K562 (cell line): Measurements from ENCODE around the gene WTAP. TPM values are rescaled to one million over a fixed set of nuclear protein-coding genes. Genes with fewer than 3 reads are reported as not detected.

Source experiments
- ATAC-seq: fragments of 200-7000 bp; cut with Tn5 transposase; 3 replicates; pipeline ENCODE4 v1.9.1; 2020; ENCODE audit warnings: moderate library complexity
- BruUV-seq: library from RNA; stranded (reverse); fragments of 400-500 nt; replicated peaks from 2 replicates; lab custom pipeline; 2021; lab: Mats Ljungman, UMichigan
- CTCF ChIA-PET: fragments of 300-600 bp; formaldehyde crosslinking; extraction: SDS; loops from one replicate; lab custom pipeline; 2021; ENCODE audit warnings: low intra/inter-chr PET ratio; lab: Yijun Ruan, JAX
- POLR2A ChIA-PET: fragments of 300-600, 350-650 bp; sonication (Branson Sonifier 250); formaldehyde crosslinking; extraction: SDS; loops from one replicate; lab custom pipeline; 2021; ENCODE audit warnings: antibody characterized with exemption, inconsistent platforms; lab: Yijun Ruan, JAX
- DNase-seq, 4 experiments: peaks; one replicate each; pipeline versions ENCODE4 v3.0.0 to v3.0.0-alpha.2; 2011 to 2018; ENCODE audit warnings: low spot score in 3 of 4, mixed read lengths in 3 of 4; ENCODE audit errors: extremely low read depth in 1 of 4
- FAIRE-seq: peaks from 2 replicates; lab custom pipeline; 2011; peaks lifted over from hg19 to GRCh38; lab: Jason Lieb, UNC
- H2AFZ ChIP-seq: 2 replicates; pipeline ENCODE4 v1.6.0; 2011; ENCODE audit warnings: low read depth, low read length, control low read depth, inconsistent platforms
- H3K27ac ChIP-seq: fragments of 200-600 bp; 3 replicates; pipeline ENCODE4 v1.8.0; 2011; ENCODE audit warnings: low read depth, mild to moderate bottlenecking, control low read depth, inconsistent platforms, low read length, moderate library complexity, mixed read lengths; ENCODE audit errors: extremely low read depth
- H3K27me3 ChIP-seq, 2 experiments: fragments of 300-600 bp in 1 of 2; 2 replicates in 1 of 2; 3 replicates in 1 of 2; pipeline versions ENCODE4 v1.6.0 to v1.8.0; 2011; ENCODE audit warnings: inconsistent platforms in 2 of 2, low read length in 2 of 2, mild to moderate bottlenecking in 1 of 2, mixed read lengths in 1 of 2, moderate library complexity in 1 of 2; ENCODE audit not compliant: control insufficient read depth in 2 of 2, insufficient read depth in 2 of 2
- H3K36me3 ChIP-seq: fragments of 300-600 bp; 3 replicates; pipeline ENCODE4 v1.8.0; 2011; ENCODE audit warnings: mild to moderate bottlenecking, low read length, inconsistent platforms; ENCODE audit not compliant: control insufficient read depth, insufficient read depth
- H3K4me1 ChIP-seq, 2 experiments: fragments of 200-600 bp in 1 of 2; replicated peaks in 1 of 2; 2 replicates in 1 of 2; 3 replicates in 1 of 2; pipeline versions ENCODE4 v1.5.1 to v1.8.0; 2011; ENCODE audit warnings: inconsistent platforms in 2 of 2, low read length in 2 of 2, mild to moderate bottlenecking in 1 of 2, mixed read lengths in 1 of 2, moderate library complexity in 1 of 2; ENCODE audit not compliant: control insufficient read depth in 2 of 2, insufficient read depth in 2 of 2
- H3K4me2 ChIP-seq: 2 replicates; pipeline ENCODE4 v1.6.1; 2011; ENCODE audit warnings: low read length, control low read depth, inconsistent platforms, mixed read lengths; ENCODE audit not compliant: insufficient read depth
- H3K4me3 ChIP-seq: fragments of 200-600 bp; sonication (generic), shearing (Covaris generic); 2 replicates; pipeline ENCODE4 v1.5.1; 2016; ENCODE audit warnings: control low read depth, inconsistent platforms
- H3K79me2 ChIP-seq: fragments of 200-600 bp; 3 replicates; pipeline ENCODE4 v1.8.0; 2011; ENCODE audit warnings: low read length, inconsistent platforms; ENCODE audit not compliant: control insufficient read depth, insufficient read depth
- H3K9ac ChIP-seq, 2 experiments: 2 replicates each; pipeline versions ENCODE4 v1.6.0 to v1.6.1; 2011; ENCODE audit warnings: low read depth in 2 of 2, low read length in 2 of 2, control low read depth in 1 of 2, inconsistent platforms in 1 of 2, mild to moderate bottlenecking in 1 of 2, mixed read lengths in 1 of 2; ENCODE audit not compliant: insufficient read depth in 1 of 2
- H3K9me1 ChIP-seq: one replicate; pipeline ENCODE4 v1.6.0; 2011; ENCODE audit warnings: inconsistent platforms, mild to moderate bottlenecking, low read length, moderate library complexity; ENCODE audit not compliant: control insufficient read depth, insufficient read depth
- H3K9me3 ChIP-seq: replicated peaks from 2 replicates; pipeline ENCODE4 v1.5.1; 2011; ENCODE audit warnings: low read depth, low read length, inconsistent platforms; ENCODE audit not compliant: control insufficient read depth, insufficient read depth
- H4K20me1 ChIP-seq: replicated peaks from 2 replicates; pipeline ENCODE4 v1.6.1; 2011; ENCODE audit warnings: low read length, inconsistent platforms, mixed read lengths; ENCODE audit not compliant: control insufficient read depth, insufficient read depth
- DMBX1 ChIP-seq: fragments of 250-450 bp; sonication (Bioruptor Pico); IDR thresholded peaks from 2 replicates; pipeline ENCODE4 v1.8.0; 2022; ENCODE audit warnings: inconsistent platforms, mild to moderate bottlenecking, moderate library complexity, borderline replicate concordance
- DPF2 ChIP-seq: fragments of 450-650 bp; IDR thresholded peaks from 2 replicates; pipeline ENCODE4 v1.6.1; 2016
- E2F6 ChIP-seq, 2 experiments: IDR thresholded peaks; 2 replicates each; pipeline ENCODE4 v1.6.1; 2011; ENCODE audit warnings: borderline replicate concordance in 1 of 2, control low read depth in 1 of 2, low read depth in 1 of 2, low read length in 1 of 2, mild to moderate bottlenecking in 1 of 2, mixed read lengths in 1 of 2, moderate library complexity in 1 of 2; ENCODE audit not compliant: insufficient read depth in 1 of 2, insufficient read length in 1 of 2, poor library complexity in 1 of 2, severe bottlenecking in 1 of 2; ENCODE audit errors: extremely low read depth in 1 of 2
- ETV6 ChIP-seq, 3 experiments: fragments of 150-350 bp in 1 of 3; sonication (generic) in 1 of 3; formaldehyde crosslinking in 1 of 3; IDR thresholded peaks; 2 replicates each; pipeline versions ENCODE4 v1.6.1 to v1.8.0; 2014 to 2022; ENCODE audit warnings: borderline replicate concordance in 2 of 3, low read depth in 2 of 3, antibody characterized with exemption in 1 of 3, low read length in 1 of 3, mild to moderate bottlenecking in 1 of 3, missing genetic modification reagents in 1 of 3
- GATA2 ChIP-seq: sonication (generic); formaldehyde crosslinking; IDR thresholded peaks from 2 replicates; pipeline ENCODE4 v1.4.0; 2020; ENCODE audit warnings: mild to moderate bottlenecking, missing genetic modification reagents
- KAT8 ChIP-seq: fragments of 450-650 bp; IDR thresholded peaks from 2 replicates; pipeline ENCODE4 v1.6.1; 2016; ENCODE audit warnings: low read depth, mild to moderate bottlenecking
- MAFK ChIP-seq: IDR thresholded peaks from 2 replicates; pipeline ENCODE4 v1.6.1; 2011; ENCODE audit warnings: low read length, improper control_type of control experiment
- POU5F1 ChIP-seq: fragments of 150-350 bp; IDR thresholded peaks from 2 replicates; pipeline ENCODE4 v1.6.1; 2014; ENCODE audit warnings: borderline replicate concordance, low read length, low read depth, mild to moderate bottlenecking; ENCODE audit not compliant: partially characterized antibody
- TRIM24 ChIP-seq, 2 experiments: fragments of 450-650 bp; IDR thresholded peaks; 2 replicates each; pipeline ENCODE4 v1.6.1; 2016
- ZBTB9 ChIP-seq: fragments of 450-650 bp; formaldehyde crosslinking; IDR thresholded peaks from 2 replicates; pipeline ENCODE4 v1.4.0; 2020; ENCODE audit warnings: mild to moderate bottlenecking, moderate library complexity
- ZNF785 ChIP-seq: fragments of 250-450 bp; sonication (Bioruptor Pico); IDR thresholded peaks from 2 replicates; pipeline ENCODE4 v1.4.0; 2020; ENCODE audit warnings: mild to moderate bottlenecking
- WGBS: fragments of 100-300 bp; shearing (Covaris generic); methylation state at CpG from one replicate; pipeline ENCODE4 v1.1.6; 2016; ENCODE audit warnings: low coverage, mixed read lengths; ENCODE audit not compliant: insufficient coverage; ENCODE audit errors: missing lambda C conversion rate; 5-methylcytosine and 5-hydroxymethylcytosine counted together
- in situ Hi-C: fragments of 300-500 bp; cut with MboI; formaldehyde crosslinking; loops from 4 replicates; pipeline ENCODE4 v1.15.0; 2018; ENCODE audit warnings: inconsistent platforms, mixed read lengths
- intact Hi-C: fragments of 100-400 bp; cut with micrococcal nuclease; formaldehyde crosslinking; loops from 2 replicates; pipeline ENCODE4 v1.14.2; 2022
- polyA plus RNA-seq, 8 experiments: library from polyadenylated mRNA; depleted of rRNA in 4 of 8; stranded (reverse) in 5 of 8; unstranded in 3 of 8; fragments of >200 nt; fragmentation: Nextera tagmentation in 2 of 8; fragmentation: Illumina TruSeq in 1 of 8; extraction: Ambion mirVana in 2 of 8; extraction: Trizol in 1 of 8; gene quantifications; 2 replicates each; pipeline versions ENCODE4 v1.2.1 to v1.2.3, GENCODE V29; 2011 to 2014; ENCODE audit warnings: inconsistent platforms in 1 of 8, missing spikeins in 1 of 8
- total RNA-seq, 7 experiments: library from RNA; depleted of rRNA in 6 of 7; stranded (reverse); fragments of >200 nt in 6 of 7; fragmentation: Illumina TruSeq in 2 of 7; extraction: Trizol in 2 of 7; gene quantifications; 2 replicates each; pipeline versions ENCODE4 v1.2.1 to v1.2.3, GENCODE V29; 2011 to 2021; ENCODE audit warnings: low replicate concordance in 1 of 7
- TF ChIP-seq, protein P1 (sequence below): sonication (generic); formaldehyde crosslinking; IDR thresholded peaks from 2 replicates; pipeline ENCODE4 v1.5.0; 2020; ENCODE audit warnings: missing genetic modification reagents

The WTAP gene
- total and polyA plus RNA-seq, 9 of the 15 experiments (the other 6 are each of a cell fraction or from before 2014, with no cell fraction given) = 52.4 to 156 (median 110) TPM

DNA sequence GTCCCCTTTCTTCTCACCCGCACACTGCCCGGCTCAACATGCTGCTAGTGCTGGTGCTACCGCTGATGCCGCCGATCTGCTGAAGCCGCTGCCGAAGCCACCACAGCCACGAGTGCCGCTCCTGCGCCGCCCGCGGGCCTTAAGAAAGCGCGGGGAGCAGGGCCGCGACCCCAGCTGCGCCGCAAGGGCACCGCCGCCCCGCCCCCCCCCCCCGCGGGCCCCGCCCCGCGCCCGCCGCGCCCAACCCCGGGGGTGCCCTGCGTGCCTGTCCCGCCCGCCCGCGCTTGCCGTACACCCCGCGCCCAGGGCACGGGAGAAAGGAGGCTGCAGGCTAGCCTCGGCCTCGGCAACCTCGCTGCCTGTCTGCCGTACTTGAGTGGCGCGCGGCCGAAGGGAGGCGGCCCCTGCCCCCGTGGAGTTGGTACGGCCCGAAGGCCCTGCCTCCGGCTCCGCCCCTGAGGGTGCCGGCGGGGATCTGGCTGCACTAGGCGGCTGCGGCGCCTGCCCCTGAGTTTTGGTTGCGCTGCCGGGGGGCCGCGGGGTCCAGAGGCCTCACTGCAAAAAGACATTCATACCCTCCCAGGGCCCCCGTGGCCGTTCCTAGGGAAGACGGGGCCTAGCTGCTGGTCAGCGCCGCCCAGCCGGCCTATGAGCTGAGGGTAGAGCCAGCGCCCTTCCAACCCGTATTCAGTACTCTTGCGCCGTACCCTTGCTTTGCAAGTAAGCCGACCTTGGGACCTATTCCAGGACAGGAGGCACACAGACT lies 34.0 kb upstream of the WTAP start, which contains the start of gene SOD2:
TSS of gene SOD2 (minus strand) at position 114 of the 766 bp plus-strand sequence. CDS start at position 40, 74 bp downstream.
- peak within 1 kb of the TSS; percentile 93 for H3K4me3 ChIP-seq
- peak; percentile 85 for ATAC-seq
- WGBS = 0% methylated on average over 45 of the region's 74 CpGs
- no peaks in the 10 kb centered on the region for H3K9me1 ChIP-seq
- H3K9ac ChIP-seq = peak within 1 kb of the TSS; percentile 89 to 99
- intact Hi-C loops (loop anchor here (1.0 to 5.0 kb wide), 3 partner anchors 34 to 409 kb away; partner anchors contain the start of gene WTAP), in situ Hi-C loops (no loop called here)
- H3K27ac ChIP-seq = peak within 1 kb of the TSS; percentile 98
- H4K20me1 ChIP-seq = peaks cover 9% of the 10 kb centered on the region
- no peaks in the 10 kb centered on the region for H3K27me3 ChIP-seq
- H2AFZ ChIP-seq = peak within 1 kb of the TSS; percentile 98
- peak within 1 kb of the TSS; percentile 96 for H3K4me2 ChIP-seq
- CTCF ChIA-PET = interaction anchor here (0.7 kb wide), 2 partner anchors 112 to 161 kb away, joined by 3 read pairs; no protein-coding TSS in a partner anchor
- BruUV-seq = no TSS peak
- H3K9me3 ChIP-seq = no peaks in the 10 kb centered on the region
- H3K36me3 ChIP-seq = peaks cover 39% of the 10 kb centered on the region
- POLR2A ChIA-PET = interaction anchor here (0.6 to 3.1 kb wide), 20 partner anchors 10 to 1496 kb away, joined by 3 to 16 read pairs (median 3); partner anchors contain the start of genes ACAT2, MRPL18, TCP1 and WTAP
- FAIRE-seq = peak; percentile 26
- peaks cover 48% of the 10 kb centered on the region for H3K79me2 ChIP-seq
- DNase-seq = peak; percentile 90 to 98 (median 96)
- H3K4me1 ChIP-seq = peaks cover 19 to 25% of the 10 kb centered on the region in 2 experiments; a peak in 4 of 5 replicates
- TF ChIP-seq E2F6 (IDR thresholded peaks at IDR 0.05; ENCODE audit: borderline replicate concordance in 1 of 2, extremely low read depth in 1 of 2, insufficient read depth in 1 of 2, insufficient read length in 1 of 2, low read depth in 1 of 2, low read length in 1 of 2, poor library complexity in 1 of 2, severe bottlenecking in 1 of 2) (peak; percentile 50 to 91), TRIM24 (IDR thresholded peaks at IDR 0.05) (peak in 1 of 2 experiments; percentile 38; a peak in 1 of 4 replicates), ETV6 (IDR thresholded peaks at IDR 0.05; ENCODE audit: borderline replicate concordance in 1 of 2, low read depth in 2 of 2, low read length in 1 of 2) (0 out of 4 replicates have a peak, but pooled peaks of 1 of the 2 experiments have one; percentile 6), ETV6 (CRISPR knock-in tag; IDR thresholded peaks at IDR 0.05; ENCODE audit: borderline replicate concordance) (no peak), DPF2 (peak; percentile 38; the same call in 1 of the 2 replicates), ZBTB9 (peak; percentile 90), GATA2 (CRISPR knock-in tag) (no peak), KAT8 (no peak), ZNF785 (CRISPR knock-in tag) (no peak), MAFK (peak; percentile 2; the same call in 1 of the 2 replicates), DMBX1 (CRISPR knock-in tag) (no peak), POU5F1 (no peak)
- TF ChIP-seq, protein P1, sequence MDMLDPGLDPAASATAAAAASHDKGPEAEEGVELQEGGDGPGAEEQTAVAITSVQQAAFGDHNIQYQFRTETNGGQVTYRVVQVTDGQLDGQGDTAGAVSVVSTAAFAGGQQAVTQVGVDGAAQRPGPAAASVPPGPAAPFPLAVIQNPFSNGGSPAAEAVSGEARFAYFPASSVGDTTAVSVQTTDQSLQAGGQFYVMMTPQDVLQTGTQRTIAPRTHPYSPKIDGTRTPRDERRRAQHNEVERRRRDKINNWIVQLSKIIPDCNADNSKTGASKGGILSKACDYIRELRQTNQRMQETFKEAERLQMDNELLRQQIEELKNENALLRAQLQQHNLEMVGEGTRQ (CRISPR knock-in tag) = no peak
